Measurements from ENCODE around the gene LNX1. TPM values are rescaled to one million over a fixed set of nuclear protein-coding genes. Genes with fewer than 3 reads are reported as not detected.
"Not testable (repeated sequence)": the region's sequence is repeated elsewhere in the genome, so short reads cannot be mapped to it uniquely, and the experiment has no call there.

Gene LNX1
- total RNA-seq, 1 experiment from 2014 or later, result 1.7 TPM

DNA sequence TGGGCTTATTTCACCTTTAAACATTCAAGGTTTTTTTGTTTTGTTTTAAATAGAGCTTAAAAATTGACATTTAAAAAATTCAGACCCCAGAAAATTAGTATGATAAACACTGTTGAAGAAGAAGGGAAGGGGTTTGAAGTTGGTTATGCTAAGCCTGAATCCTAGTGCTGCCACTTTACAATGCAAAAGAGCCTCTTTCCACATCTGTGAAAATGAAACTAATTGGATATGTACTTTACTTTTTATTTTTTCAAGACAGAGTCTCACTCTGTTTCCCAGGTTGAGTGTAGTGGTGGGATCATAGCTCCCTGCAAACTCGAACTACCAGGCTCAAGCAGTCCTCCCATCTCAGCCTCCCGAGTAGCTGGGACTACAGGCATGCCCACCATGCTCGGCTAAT, 172.1 kb downstream of the LNX1 start:
- no peak overlapping the region for H2AFZ ChIP-seq (ENCODE audit: low read length)
- no peaks in the 10 kb centered on the region for H3K27me3 Mint-ChIP-seq (ENCODE audit: low read depth)
- no peak overlapping the region for H4K91ac ChIP-seq (ENCODE audit: insufficient read length, low read depth, low read length)
- no peaks in the 10 kb centered on the region for H3K4me1 ChIP-seq (ENCODE audit: insufficient read depth, low read length)
- H4K8ac ChIP-seq (replicated peaks; ENCODE audit: insufficient read length, low read depth, low read length), result no peak overlapping the region
- peaks cover 6 to 11% (median 8%) of the 10 kb centered on the region in 3 experiments; a peak in 5 of 7 replicates for H3K36me3 Mint-ChIP-seq (ENCODE audit: insufficient read depth in 1 of 3, low read depth in 3 of 3)
- no peak overlapping the region for H2BK120ac ChIP-seq (ENCODE audit: low read depth, low read length, poor library complexity, severe bottlenecking)
- no peaks in the 10 kb centered on the region for H3K23me2 ChIP-seq (ENCODE audit: insufficient read length, low read depth, low read length, poor library complexity, severe bottlenecking)
- no peak overlapping the region for H3K27ac Mint-ChIP-seq
- H3K18ac ChIP-seq (ENCODE audit: insufficient read length, low read depth, low read length), result no peak overlapping the region
- H3K9me3 ChIP-seq (ENCODE audit: control insufficient read depth, low read depth, low read length), result no peaks in the 10 kb centered on the region
- no peak overlapping the region for H3K4me2 ChIP-seq (ENCODE audit: insufficient read depth, insufficient read length, low read length)
- no peaks in the 10 kb centered on the region for H4K20me1 ChIP-seq (ENCODE audit: control insufficient read depth, insufficient read depth, insufficient read length)
- H2BK15ac ChIP-seq (ENCODE audit: low read depth, low read length), result no peak overlapping the region
- H2BK20ac ChIP-seq (ENCODE audit: low read depth, low read length, poor library complexity, severe bottlenecking), result no peak overlapping the region
- no peak overlapping the region for H3K9ac ChIP-seq (ENCODE audit: extremely low read depth, insufficient read length, low read length)
- no peak overlapping the region for H3K4ac ChIP-seq (ENCODE audit: low read depth, low read length)
- H4K5ac ChIP-seq (ENCODE audit: insufficient read length, low read depth, low read length), result no peak overlapping the region
- no peaks in the 10 kb centered on the region for H3K4me1 Mint-ChIP-seq
- H3T11ph ChIP-seq (ENCODE audit: low read length), result no peak overlapping the region
- no peak for TF ChIP-seq CTCF (conservative IDR thresholded peaks at IDR 0.05)
- WGBS (ENCODE audit: extremely low coverage, insufficient read length, low lambda C conversion rate), result no CpG with 5 or more reads among the region's 3 CpGs
- H3K27me3 ChIP-seq (ENCODE audit: insufficient read depth, low read length), result no peaks in the 10 kb centered on the region
- no peak overlapping the region for H3K56ac ChIP-seq (ENCODE audit: insufficient read length, low read depth, low read length)
- H3K27ac ChIP-seq (ENCODE audit: insufficient read length, low read depth, low read length), result no peak overlapping the region
- no peaks in the 10 kb centered on the region for H3K79me2 ChIP-seq (ENCODE audit: insufficient read depth, low read length)
- no peak for DNase-seq
- no peak overlapping the region for H2BK12ac ChIP-seq (ENCODE audit: insufficient read length, low read depth, low read length)
- H2AK5ac ChIP-seq (ENCODE audit: insufficient read length, low read length), result no peak overlapping the region
- no peak overlapping the region for H2BK5ac ChIP-seq (ENCODE audit: insufficient read length, low read length)
- no peak overlapping the region for H3K14ac ChIP-seq (ENCODE audit: insufficient read depth, low read length)
- no peaks in the 10 kb centered on the region for H3K9me3 Mint-ChIP-seq
- no peak overlapping the region for H3K23ac ChIP-seq (ENCODE audit: insufficient read length, low read depth, low read length)
- no peaks in the 10 kb centered on the region for H3K79me1 ChIP-seq (ENCODE audit: insufficient read depth, low read depth, low read length, poor library complexity, severe bottlenecking)
- no peak overlapping the region for H3K4me3 Mint-ChIP-seq

- H3K56ac ChIP-seq (ENCODE audit: insufficient read length, low read depth, low read length); H3K4me1 Mint-ChIP-seq; H2BK20ac ChIP-seq (ENCODE audit: low read depth, low read length, poor library complexity, severe bottlenecking); H2BK5ac ChIP-seq (ENCODE audit: insufficient read length, low read length); H3K14ac ChIP-seq (ENCODE audit: insufficient read depth, low read length); H2BK120ac ChIP-seq (ENCODE audit: low read depth, low read length, poor library complexity, severe bottlenecking); H3K18ac ChIP-seq (ENCODE audit: insufficient read length, low read depth, low read length); H4K20me1 ChIP-seq (ENCODE audit: control insufficient read depth, insufficient read depth, insufficient read length); H4K91ac ChIP-seq (ENCODE audit: insufficient read length, low read depth, low read length); H3K23ac ChIP-seq (ENCODE audit: insufficient read length, low read depth, low read length); H4K5ac ChIP-seq (ENCODE audit: insufficient read length, low read depth, low read length); DNase-seq; H3K9ac ChIP-seq (ENCODE audit: extremely low read depth, insufficient read length, low read length); H2BK15ac ChIP-seq (ENCODE audit: low read depth, low read length); H3K27ac ChIP-seq (ENCODE audit: insufficient read length, low read depth, low read length); H3K27me3 Mint-ChIP-seq (ENCODE audit: low read depth); H3K23me2 ChIP-seq (ENCODE audit: insufficient read length, low read depth, low read length, poor library complexity, severe bottlenecking); H3K9me3 ChIP-seq (ENCODE audit: control insufficient read depth, low read depth, low read length); H3K27me3 ChIP-seq (ENCODE audit: insufficient read depth, low read length); H3T11ph ChIP-seq (ENCODE audit: low read length); H3K27ac Mint-ChIP-seq; H3K4me1 ChIP-seq (ENCODE audit: insufficient read depth, low read length); H3K4me3 Mint-ChIP-seq; H4K8ac ChIP-seq (replicated peaks; ENCODE audit: insufficient read length, low read depth, low read length); H2AK5ac ChIP-seq (ENCODE audit: insufficient read length, low read length); H3K79me1 ChIP-seq (ENCODE audit: insufficient read depth, low read depth, low read length, poor library complexity, severe bottlenecking); H3K79me2 ChIP-seq (ENCODE audit: insufficient read depth, low read length); H2BK12ac ChIP-seq (ENCODE audit: insufficient read length, low read depth, low read length); H3K4me2 ChIP-seq (ENCODE audit: insufficient read depth, insufficient read length, low read length); H3K4ac ChIP-seq (ENCODE audit: low read depth, low read length); H2AFZ ChIP-seq (ENCODE audit: low read length): not testable (repeated sequence)
- H3K36me3 Mint-ChIP-seq (ENCODE audit: insufficient read depth in 1 of 3, low read depth in 3 of 3), result peaks cover 47 to 50% (median 49%) of the 10 kb centered on the region in 3 experiments
- no CpG with 5 or more reads among the region's 11 CpGs for WGBS (ENCODE audit: extremely low coverage, insufficient read length, low lambda C conversion rate)
- H3K9me3 Mint-ChIP-seq, result peaks cover 40% of the 10 kb centered on the region in 2 experiments
These were observed 181.8 kb downstream of the LNX1 start for GRCh38 chr4:53409479-53409878.
